CD4-positive, alpha-beta T cell treated with Interleukin-2 at 100 ng/mL for 4 hours (primary cell): ENCODE measurements around the gene IFNA4.
"Not testable (repeated sequence)": the region's sequence is repeated elsewhere in the genome, so short reads cannot be mapped to it uniquely, and the experiment has no call there.

Source experiments
- DNase-seq: peaks from one replicate; pipeline ENCODE4 v3.0.0-alpha.2; 2020; ENCODE audit warnings: low spot score

The IFNA4 gene

DNA sequence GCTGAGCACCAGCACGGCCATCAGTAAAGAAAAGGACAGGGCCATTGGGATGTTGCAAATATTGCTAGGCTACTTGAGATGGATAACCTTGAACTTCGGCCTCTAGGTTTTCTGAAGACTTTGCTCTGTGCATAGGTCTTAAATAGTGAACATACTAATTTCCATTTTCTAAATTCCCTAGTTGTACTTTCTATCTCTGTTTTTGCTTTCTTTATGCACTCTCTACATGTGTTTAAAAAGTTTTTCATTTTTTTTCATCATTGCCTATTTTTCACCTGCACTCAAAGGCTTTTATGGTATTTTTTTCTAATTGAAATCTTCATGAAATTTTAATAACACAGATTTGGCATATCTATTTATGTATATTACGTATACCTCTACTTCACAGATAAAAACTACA lies at the start of gene IFNA4:
TSS of gene IFNA4 (minus strand) at position 101 of the 400 bp plus-strand sequence. CDS start at position 45, 56 bp downstream.
- DNase-seq = not testable (repeated sequence)

DNA sequence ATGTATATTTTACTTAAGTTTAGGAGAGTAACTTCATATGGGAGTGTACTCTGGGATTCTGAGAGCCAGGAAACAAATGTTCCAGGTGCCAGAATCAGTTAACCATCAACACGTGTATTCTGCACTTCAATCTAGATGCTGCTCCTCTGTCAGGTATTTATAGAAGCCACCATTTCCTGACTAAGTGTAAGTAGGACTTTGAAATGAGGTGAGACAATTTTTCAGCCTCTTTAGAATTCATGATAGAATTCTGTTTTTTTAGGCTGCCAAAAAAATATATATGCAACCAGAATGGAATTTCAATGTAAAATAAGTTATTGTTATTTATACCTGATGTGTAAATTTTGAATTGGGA lies 49.0 kb upstream of the IFNA4 start:
- DNase-seq = not testable (repeated sequence)

- DNase-seq = peak; percentile 35
Measured at GRCh38 chr9:21235468-21236359, 48.3 kb upstream of the IFNA4 start.

GRCh38 chr9:21234153-21234687 lies 46.8 kb upstream of the IFNA4 start:
- DNase-seq = no peak

- DNase-seq = no peak
Measured at GRCh38 chr9:21233258-21233657, 45.9 kb upstream of the IFNA4 start.

GRCh38 chr9:21228122-21228521 lies 40.7 kb upstream of the IFNA4 start, which contains the start of gene IFNA17:
Gene IFNA17 (minus strand): TSS chr9:21228222. CDS start chr9:21228173, 49 bp downstream.
- DNase-seq = no peak

DNA sequence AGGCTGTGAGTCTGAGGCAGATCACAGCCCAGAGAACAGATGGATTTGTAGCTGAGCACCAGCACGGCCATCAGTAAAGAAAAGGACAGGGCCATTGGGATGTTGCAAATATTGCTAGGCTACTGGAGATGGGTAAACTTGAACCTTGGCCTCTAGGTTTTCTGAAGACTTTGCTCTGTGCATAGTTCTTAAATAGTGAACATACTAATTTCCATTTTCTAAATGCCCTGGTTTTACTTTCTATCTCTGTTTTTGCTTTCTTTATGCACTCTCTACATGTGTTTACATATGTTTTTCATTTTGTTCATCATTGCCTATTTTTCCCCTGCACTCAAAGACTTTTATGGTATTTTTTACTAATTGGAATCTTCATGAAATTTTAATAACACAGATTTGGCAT lies 29.8 kb upstream of the IFNA4 start, which contains the start of gene IFNA16:
TSS of gene IFNA16 (minus strand) at position 101 of the 400 bp plus-strand sequence. CDS start at position 95, 6 bp downstream.
- DNase-seq = not testable (repeated sequence)

- not testable (repeated sequence) for DNase-seq
Measured at GRCh38 chr9:21213411-21214326, 26.3 kb upstream of the IFNA4 start.

DNA sequence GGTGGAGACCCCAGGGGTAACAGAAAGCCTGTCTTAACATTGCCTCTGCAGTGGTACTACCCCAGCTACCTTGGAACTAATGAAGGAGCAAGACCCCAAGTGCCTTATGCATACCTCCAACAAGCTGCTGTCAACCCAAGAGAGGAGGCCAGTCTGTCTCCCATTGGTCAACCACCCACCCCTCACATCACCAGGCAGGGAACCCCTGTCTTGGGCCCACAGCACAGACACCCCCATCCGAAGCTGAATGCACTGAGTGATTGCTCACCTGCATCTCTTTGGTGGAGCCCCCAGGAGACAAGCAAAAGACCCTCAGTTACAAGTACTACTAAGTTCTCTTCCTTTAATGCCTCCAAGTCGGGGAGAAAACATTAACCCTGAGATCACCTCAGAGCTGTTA lies 24.8 kb upstream of the IFNA4 start:
- DNase-seq = not testable (repeated sequence)

- DNase-seq = not testable (repeated sequence)
Measured at GRCh38 chr9:21210782-21211181, 23.4 kb upstream of the IFNA4 start.

- no peak for DNase-seq
Measured at GRCh38 chr9:21210311-21210710, 22.9 kb upstream of the IFNA4 start.

DNA sequence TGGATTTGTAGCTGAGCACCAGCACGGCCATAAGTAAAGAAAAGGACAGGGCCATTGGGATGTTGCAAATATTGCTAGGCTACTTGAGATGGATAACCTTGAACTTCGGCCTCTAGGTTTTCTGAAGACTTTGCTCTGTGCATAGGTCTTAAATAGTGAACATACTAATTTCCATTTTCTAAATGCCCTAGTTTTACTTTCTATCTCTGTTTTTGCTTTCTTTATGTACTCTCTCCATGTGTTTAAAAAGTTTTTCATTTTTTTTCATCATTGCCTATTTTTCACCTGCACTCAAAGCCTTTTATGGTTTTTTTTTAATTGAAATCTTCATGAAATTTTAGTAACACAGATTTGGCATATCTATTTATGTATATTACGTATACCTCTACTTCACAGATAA lies 19.7 kb upstream of the IFNA4 start, which contains the start of gene IFNA10:
TSS of gene IFNA10 (minus strand) at position 101 of the 400 bp plus-strand sequence. CDS start at position 55, 46 bp downstream.
- DNase-seq = not testable (repeated sequence)

DNA sequence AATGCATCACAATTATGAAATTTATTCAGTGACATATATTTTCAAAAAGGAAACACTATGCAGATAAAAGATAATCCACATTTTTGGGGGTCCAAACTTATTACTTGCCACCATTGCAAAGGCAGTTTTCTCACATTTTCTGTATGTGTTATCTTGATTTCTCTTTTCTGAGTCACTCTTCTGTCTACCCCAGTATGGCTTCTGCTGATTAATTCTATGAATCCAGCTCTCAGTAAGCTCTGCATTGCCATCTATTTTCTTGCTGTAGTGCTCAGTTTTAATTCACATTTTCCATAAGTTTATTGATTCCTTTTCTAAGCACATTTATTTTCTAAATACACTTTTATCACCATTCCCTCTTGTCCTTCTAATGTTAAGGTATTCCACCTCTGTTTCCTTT lies 17.8 kb upstream of the IFNA4 start:
- no peak for DNase-seq

- DNase-seq = not testable (repeated sequence)
Measured at GRCh38 chr9:21202105-21202504, 14.7 kb upstream of the IFNA4 start, which contains the start of gene IFNA7. Gene IFNA7 (minus strand): TSS chr9:21202205. CDS start chr9:21202165, 40 bp downstream.

DNA sequence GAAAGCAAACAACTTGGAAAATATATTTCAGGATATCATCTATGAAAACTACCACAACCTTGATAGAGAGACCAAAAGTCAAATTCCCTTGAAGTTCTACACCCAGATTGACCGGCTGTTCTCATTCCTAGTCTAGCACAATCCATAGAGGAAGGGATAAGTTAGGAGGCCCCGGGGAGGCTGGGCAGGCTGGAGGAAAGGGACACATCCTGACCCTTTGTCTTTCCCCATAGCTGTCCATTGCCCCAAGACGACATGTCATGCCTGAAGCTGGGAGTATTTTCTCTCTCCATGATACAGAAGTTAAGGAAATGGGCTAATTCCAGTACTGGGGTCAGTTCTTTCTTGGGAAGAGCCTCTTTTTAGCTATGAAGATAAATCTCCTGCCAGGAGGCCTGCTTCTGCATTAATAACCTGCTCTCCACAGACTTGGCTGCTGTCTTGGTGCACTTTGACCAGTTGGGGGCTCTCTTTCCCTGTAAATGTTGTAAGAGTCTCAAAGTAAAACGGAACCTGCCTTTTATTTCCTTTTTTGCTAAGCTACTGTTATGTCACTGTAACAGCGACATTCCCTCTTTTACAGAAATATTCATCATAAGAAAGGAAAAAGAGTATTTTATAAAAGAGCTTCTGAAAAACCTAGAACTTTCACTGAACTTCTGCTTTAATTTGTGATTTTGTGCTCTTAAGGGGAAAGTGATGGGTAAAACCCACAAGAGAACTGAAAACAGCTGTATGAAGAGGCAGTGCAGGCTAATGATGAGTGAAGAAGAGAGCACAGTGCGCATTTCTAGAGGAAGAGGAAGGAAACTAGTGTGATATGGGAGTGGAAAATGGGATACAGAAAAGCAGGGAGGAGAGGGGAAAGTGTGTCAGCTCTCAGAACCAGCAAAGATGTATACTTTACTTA lies 7.7 kb upstream of the IFNA4 start:
- DNase-seq = peak; percentile 63

GRCh38 chr9:21182810-21183736 lies 4.3 kb downstream of the IFNA4 start:
- peak; percentile 53 for DNase-seq

- DNase-seq = no peak
Measured at GRCh38 chr9:21174671-21175070, 12.7 kb downstream of the IFNA4 start.

- no peak for DNase-seq
Measured at GRCh38 chr9:21172156-21172555, 15.2 kb downstream of the IFNA4 start.

GRCh38 chr9:21171351-21171750 lies 16.0 kb downstream of the IFNA4 start:
- DNase-seq = no peak

DNA sequence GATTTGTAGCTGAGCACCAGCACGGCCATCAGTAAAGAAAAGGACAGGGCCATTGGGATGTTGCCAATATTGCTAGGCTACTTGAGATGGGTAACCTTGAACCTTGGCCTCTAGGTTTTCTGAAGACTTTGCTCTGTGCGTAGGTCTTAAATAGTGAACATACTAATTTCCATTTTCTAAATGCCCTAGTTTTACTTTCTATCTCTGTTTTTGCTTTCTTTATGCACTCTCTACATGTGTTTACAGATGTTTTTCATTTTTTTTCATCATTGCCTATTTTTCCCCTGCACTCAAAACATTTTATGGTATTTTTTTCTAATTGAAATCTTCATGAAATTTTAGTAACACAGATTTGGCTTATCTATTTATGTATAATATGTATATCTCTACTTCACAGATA lies 20.8 kb downstream of the IFNA4 start, which contains the start of gene IFNA21:
TSS of gene IFNA21 (minus strand) at position 101 of the 400 bp plus-strand sequence. CDS start at position 53, 48 bp downstream.
- not testable (repeated sequence) for DNase-seq
